Mononuclear cell (primary cell): ENCODE measurements around the gene TRAPPC2. TPM values are rescaled to one million over a fixed set of nuclear protein-coding genes. Genes with fewer than 3 reads are reported as not detected.
"Not testable (repeated sequence)": the region's sequence is repeated elsewhere in the genome, so short reads cannot be mapped to it uniquely, and the experiment has no call there.

ENCODE experiments used
- H3K27me3 ChIP-seq: 2 replicates; pipeline ENCODE4 v1.6.0; 2011; ENCODE audit warnings: low read length, control low read depth; ENCODE audit not compliant: insufficient read depth
- H3K4me1 ChIP-seq: 2 replicates; pipeline ENCODE4 v1.5.1; 2011; ENCODE audit warnings: mild to moderate bottlenecking, low read length, control low read depth; ENCODE audit not compliant: insufficient read depth
- H3K4me3 ChIP-seq: 2 replicates; pipeline ENCODE4 v1.5.1; 2011; ENCODE audit warnings: mild to moderate bottlenecking, low read length, moderate library complexity
- H3K9me3 ChIP-seq: 2 replicates; pipeline ENCODE4 v1.5.1; 2011; ENCODE audit warnings: low read depth, mild to moderate bottlenecking, control low read depth, low read length
- total RNA-seq: library from RNA; depleted of rRNA; stranded (reverse); fragments of >200 nt; gene quantifications from one replicate; pipeline ENCODE4 v1.2.3, GENCODE V29; 2012

TRAPPC2 gene
- total RNA-seq, 1 donor, result 31.5 TPM

GRCh38 chrX:13755254-13755653, 20.8 kb upstream of the TRAPPC2 start:
- H3K27me3 ChIP-seq, result no peaks in the 10 kb centered on the region
- H3K9me3 ChIP-seq, result no peaks in the 10 kb centered on the region
- H3K4me1 ChIP-seq, result peaks cover 53% of the 10 kb centered on the region
- H3K4me3 ChIP-seq, result no peak overlapping the region

GRCh38 chrX:13754765-13755164, 20.3 kb upstream of the TRAPPC2 start:
- peaks cover 49% of the 10 kb centered on the region for H3K4me1 ChIP-seq
- H3K27me3 ChIP-seq, result no peaks in the 10 kb centered on the region
- no peak overlapping the region for H3K4me3 ChIP-seq
- H3K9me3 ChIP-seq, result no peaks in the 10 kb centered on the region

GRCh38 chrX:13752646-13753045, 18.2 kb upstream of the TRAPPC2 start:
- no peak overlapping the region for H3K4me3 ChIP-seq
- no peaks in the 10 kb centered on the region for H3K9me3 ChIP-seq
- no peaks in the 10 kb centered on the region for H3K27me3 ChIP-seq
- peaks cover 32% of the 10 kb centered on the region for H3K4me1 ChIP-seq

GRCh38 chrX:13752141-13752540, 17.7 kb upstream of the TRAPPC2 start:
- Histone ChIP-seq H3K4me3 (no peak overlapping the region), H3K4me1 (peaks cover 31% of the 10 kb centered on the region), H3K27me3 (no peaks in the 10 kb centered on the region), H3K9me3 (no peaks in the 10 kb centered on the region)

- no peak overlapping the region for H3K4me3 ChIP-seq
These were observed 16.4 kb upstream of the TRAPPC2 start for GRCh38 chrX:13750812-13751211.

GRCh38 chrX:13750204-13750603, 15.8 kb upstream of the TRAPPC2 start:
- Histone ChIP-seq H3K9me3 (no peaks in the 10 kb centered on the region), H3K4me3 (no peak overlapping the region), H3K27me3 (no peaks in the 10 kb centered on the region), H3K4me1 (peaks cover 18% of the 10 kb centered on the region)

More at GRCh38 chrX:13750812-13751211, 16.4 kb upstream of the TRAPPC2 start:
- Histone ChIP-seq H3K27me3 (no peaks in the 10 kb centered on the region), H3K9me3 (no peaks in the 10 kb centered on the region), H3K4me1 (peaks cover 23% of the 10 kb centered on the region)

- no peak overlapping the region for H3K4me3 ChIP-seq
- no peaks in the 10 kb centered on the region for H3K9me3 ChIP-seq
- H3K4me1 ChIP-seq, result peaks cover 13% of the 10 kb centered on the region
- no peaks in the 10 kb centered on the region for H3K27me3 ChIP-seq
These were observed 14.1 kb upstream of the TRAPPC2 start for GRCh38 chrX:13748486-13748885.

- H3K4me1 ChIP-seq, result peaks cover 9% of the 10 kb centered on the region
- H3K27me3 ChIP-seq, result no peaks in the 10 kb centered on the region
- no peaks in the 10 kb centered on the region for H3K9me3 ChIP-seq
- H3K4me3 ChIP-seq, result no peak overlapping the region
These were observed 13.4 kb upstream of the TRAPPC2 start for GRCh38 chrX:13747836-13748235.

- H3K9me3 ChIP-seq, result no peaks in the 10 kb centered on the region
- H3K4me1 ChIP-seq, result peaks cover 5% of the 10 kb centered on the region
- H3K27me3 ChIP-seq, result no peaks in the 10 kb centered on the region
- H3K4me3 ChIP-seq, result no peak overlapping the region
These were observed 8.2 kb upstream of the TRAPPC2 start for GRCh38 chrX:13742397-13743176.

GRCh38 chrX:13741695-13742094, 7.3 kb upstream of the TRAPPC2 start:
- Histone ChIP-seq H3K27me3 (no peaks in the 10 kb centered on the region), H3K9me3 (no peaks in the 10 kb centered on the region), H3K4me3 (no peak overlapping the region), H3K4me1 (peaks cover 9% of the 10 kb centered on the region)

GRCh38 chrX:13733506-13733905, 914 bp downstream of the TRAPPC2 start:
- peaks cover 32% of the 10 kb centered on the region for H3K4me1 ChIP-seq
- peak overlapping the region; percentile 78 for H3K4me3 ChIP-seq
- no peaks in the 10 kb centered on the region for H3K27me3 ChIP-seq
- H3K9me3 ChIP-seq, result no peaks in the 10 kb centered on the region

- H3K4me1 ChIP-seq, result peaks cover 32% of the 10 kb centered on the region
- H3K9me3 ChIP-seq, result no peaks in the 10 kb centered on the region
- H3K27me3 ChIP-seq, result no peaks in the 10 kb centered on the region
- H3K4me3 ChIP-seq, result no peak overlapping the region
These were observed 2.0 kb downstream of the TRAPPC2 start for GRCh38 chrX:13732246-13733067.

- not testable (repeated sequence) for H3K4me3 ChIP-seq, H3K27me3 ChIP-seq, H3K9me3 ChIP-seq
- H3K4me1 ChIP-seq, result peaks cover 22% of the 10 kb centered on the region
These were observed 3.9 kb downstream of the TRAPPC2 start for GRCh38 chrX:13730523-13730922.

GRCh38 chrX:13726583-13726982, 7.8 kb downstream of the TRAPPC2 start:
- not testable (repeated sequence) for H3K4me1 ChIP-seq, H3K27me3 ChIP-seq, H3K9me3 ChIP-seq, H3K4me3 ChIP-seq

GRCh38 chrX:13724878-13725277, 9.5 kb downstream of the TRAPPC2 start:
- not testable (repeated sequence) for H3K27me3 ChIP-seq, H3K4me3 ChIP-seq, H3K9me3 ChIP-seq, H3K4me1 ChIP-seq
